GM19351 (cell line): ENCODE results near the gene SAP30BP.

ENCODE experiments used
- ATAC-seq: cut with Tn5 transposase; IDR thresholded peaks from one replicate; pipeline ENCODE4 v1.9.1; 2021; ENCODE audit warnings: mild to moderate bottlenecking, moderate library complexity; ENCODE audit not compliant: unreplicated experiment

The SAP30BP gene

GRCh38 chr17:75706042-75706728 is 39.0 kb downstream of the SAP30BP start:
- no peak for ATAC-seq

DNA sequence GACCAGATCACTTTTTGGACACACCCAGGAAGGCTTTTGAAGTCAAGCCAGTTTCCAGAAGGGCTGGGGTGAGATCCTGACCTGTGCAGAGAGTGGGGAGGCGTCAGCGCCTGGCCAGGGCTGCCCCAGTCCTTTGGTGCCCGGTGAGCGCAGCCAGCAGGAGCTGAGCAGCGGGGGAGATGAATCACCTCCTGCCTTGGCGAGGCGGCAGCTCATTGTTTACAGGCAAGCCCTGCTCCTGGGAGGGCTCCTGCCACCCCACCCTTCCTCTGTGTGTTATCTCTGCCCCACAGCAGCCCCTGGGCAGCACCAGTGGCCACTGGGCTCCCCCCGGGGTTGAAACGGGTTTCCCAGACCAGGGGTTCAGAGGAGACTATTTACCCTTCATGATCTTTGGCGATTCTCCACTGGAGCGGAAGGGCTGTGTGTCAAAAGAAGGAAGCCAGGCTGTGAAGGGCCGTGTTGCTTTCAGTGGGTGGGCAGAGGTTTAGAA is 40.0 kb downstream of the SAP30BP start:
- no peak for ATAC-seq

DNA sequence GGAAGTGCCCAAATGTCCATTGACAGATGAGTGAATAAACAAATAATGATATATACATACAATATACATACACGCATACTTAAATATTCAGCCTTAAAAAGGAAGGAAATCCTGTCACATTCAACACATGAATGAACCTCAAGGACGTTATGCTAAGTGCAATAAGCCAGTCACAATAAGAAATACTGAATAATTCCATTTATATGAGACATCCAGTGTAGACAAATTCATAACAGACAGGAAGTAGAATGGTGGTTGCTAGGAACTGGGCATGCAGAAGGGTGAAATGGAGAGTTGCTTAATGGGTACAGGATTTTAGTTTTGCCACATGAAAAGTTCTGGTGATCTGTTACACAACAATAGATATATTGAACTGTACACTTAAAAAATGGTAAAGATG is 45.3 kb downstream of the SAP30BP start:
- ATAC-seq, result no peak

DNA sequence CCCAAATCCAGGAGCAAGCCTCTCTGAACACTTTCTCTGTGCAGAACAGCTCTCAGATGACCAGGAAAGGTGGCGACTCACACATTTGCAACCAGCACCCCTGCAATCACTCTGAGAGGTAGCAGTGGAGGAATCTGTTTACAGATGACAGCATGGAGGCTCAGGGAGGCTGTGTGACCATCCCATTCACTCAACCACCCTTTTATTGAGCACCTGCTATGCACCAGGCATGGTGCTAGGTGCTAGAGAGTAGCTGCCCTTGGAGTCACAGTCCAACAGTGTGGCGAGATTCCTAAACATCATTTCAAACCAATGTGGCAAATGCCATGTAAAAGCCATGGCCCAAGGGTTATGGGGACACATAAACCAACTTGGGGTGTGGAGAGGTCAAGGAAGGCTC is 52.6 kb downstream of the SAP30BP start:
- ATAC-seq, result no peak

- no peak for ATAC-seq
Measured at GRCh38 chr17:75720656-75721462, 53.7 kb downstream of the SAP30BP start, which contains the start of gene ITGB4. TSS of gene ITGB4 (plus strand) at chr17:75721459. CDS start at chr17:75724704, 3,245 bp downstream.

- no peak for ATAC-seq
Measured at GRCh38 chr17:75721463-75722011, 54.4 kb downstream of the SAP30BP start.

- ATAC-seq, result no peak
Measured at GRCh38 chr17:75722076-75722475, 54.9 kb downstream of the SAP30BP start.

DNA sequence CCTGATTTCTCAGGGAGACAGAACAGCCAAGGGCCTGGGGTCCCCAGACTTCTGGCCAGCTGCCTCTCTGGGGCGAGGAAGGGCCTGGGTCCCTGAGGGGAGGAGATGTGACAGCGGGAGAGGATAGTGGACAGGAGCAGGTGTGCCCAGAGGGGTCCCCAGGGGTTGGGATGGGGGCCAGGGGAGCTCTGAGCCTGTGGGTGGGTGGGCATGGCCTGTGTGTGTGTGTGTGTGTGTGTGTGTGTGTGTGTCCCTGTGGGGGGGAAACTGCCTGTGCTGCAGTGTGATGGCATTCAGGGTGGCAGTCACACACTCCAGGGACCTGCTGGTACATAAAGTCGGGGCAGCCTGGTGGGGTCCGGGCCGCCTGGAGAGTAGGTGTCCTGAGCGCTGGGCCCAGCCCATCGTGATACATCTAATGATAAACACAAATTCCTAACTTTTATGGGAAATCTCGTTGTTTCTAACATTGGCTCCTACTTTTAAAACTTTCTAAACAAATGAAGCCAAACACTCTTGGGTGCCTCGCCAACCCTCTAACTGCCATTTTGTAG is 55.5 kb downstream of the SAP30BP start:
- ATAC-seq, result no peak

GRCh38 chr17:75723171-75723930 is 56.2 kb downstream of the SAP30BP start:
- no peak for ATAC-seq

GRCh38 chr17:75724016-75725003 is 57.2 kb downstream of the SAP30BP start:
- no peak for ATAC-seq

GRCh38 chr17:75725504-75725903 is 58.4 kb downstream of the SAP30BP start:
- no peak for ATAC-seq

GRCh38 chr17:75727391-75727790 is 60.3 kb downstream of the SAP30BP start:
- ATAC-seq, result no peak

DNA sequence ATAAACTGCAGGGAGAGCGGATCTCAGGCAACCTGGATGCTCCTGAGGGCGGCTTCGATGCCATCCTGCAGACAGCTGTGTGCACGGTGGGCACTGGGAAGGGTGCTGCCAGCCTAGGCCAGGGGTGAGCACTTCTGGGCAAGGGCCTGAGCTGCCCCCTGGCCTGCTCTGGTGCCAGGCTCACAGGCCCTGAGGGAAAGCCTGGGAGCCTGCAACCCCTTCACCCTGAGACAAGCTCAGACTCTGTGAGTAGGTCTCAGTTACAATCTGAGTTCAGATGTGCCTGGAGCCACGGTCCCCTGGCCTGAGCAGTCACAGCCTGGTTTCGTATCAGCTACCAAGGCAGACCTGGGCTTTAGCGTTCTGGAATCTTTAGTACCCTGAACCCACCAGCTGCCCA is 62.2 kb downstream of the SAP30BP start:
- ATAC-seq, result no peak

- no peak for ATAC-seq
Measured at GRCh38 chr17:75730065-75730464, 62.9 kb downstream of the SAP30BP start.

DNA sequence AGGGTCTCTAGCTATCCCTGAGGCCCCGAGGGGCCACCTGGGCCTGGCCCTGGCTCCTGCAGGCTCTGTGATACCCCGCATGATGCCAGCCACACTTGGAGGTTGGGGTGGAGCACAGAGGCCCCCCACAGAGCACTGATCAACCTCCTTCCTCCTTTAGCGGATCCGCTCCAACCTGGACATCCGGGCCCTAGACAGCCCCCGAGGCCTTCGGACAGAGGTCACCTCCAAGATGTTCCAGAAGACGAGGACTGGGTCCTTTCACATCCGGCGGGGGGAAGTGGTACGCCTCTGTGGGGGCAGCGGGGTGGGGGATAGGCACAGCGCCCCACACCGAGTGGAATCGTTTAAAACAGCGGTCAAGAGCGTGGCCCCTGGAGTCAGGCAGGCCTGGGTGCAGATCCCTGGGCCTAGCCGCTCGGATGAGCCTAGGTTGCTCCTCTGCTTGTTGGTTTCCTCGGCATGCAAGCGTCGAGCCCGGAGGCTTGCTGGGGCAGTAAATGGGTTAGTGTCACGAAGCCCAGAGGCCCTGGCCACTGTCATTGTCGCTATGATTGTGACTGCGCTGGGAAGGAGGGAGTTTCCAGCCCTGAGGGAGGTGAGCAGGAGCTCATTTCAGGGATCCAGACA is 64.1 kb downstream of the SAP30BP start:
- ATAC-seq, result no peak

DNA sequence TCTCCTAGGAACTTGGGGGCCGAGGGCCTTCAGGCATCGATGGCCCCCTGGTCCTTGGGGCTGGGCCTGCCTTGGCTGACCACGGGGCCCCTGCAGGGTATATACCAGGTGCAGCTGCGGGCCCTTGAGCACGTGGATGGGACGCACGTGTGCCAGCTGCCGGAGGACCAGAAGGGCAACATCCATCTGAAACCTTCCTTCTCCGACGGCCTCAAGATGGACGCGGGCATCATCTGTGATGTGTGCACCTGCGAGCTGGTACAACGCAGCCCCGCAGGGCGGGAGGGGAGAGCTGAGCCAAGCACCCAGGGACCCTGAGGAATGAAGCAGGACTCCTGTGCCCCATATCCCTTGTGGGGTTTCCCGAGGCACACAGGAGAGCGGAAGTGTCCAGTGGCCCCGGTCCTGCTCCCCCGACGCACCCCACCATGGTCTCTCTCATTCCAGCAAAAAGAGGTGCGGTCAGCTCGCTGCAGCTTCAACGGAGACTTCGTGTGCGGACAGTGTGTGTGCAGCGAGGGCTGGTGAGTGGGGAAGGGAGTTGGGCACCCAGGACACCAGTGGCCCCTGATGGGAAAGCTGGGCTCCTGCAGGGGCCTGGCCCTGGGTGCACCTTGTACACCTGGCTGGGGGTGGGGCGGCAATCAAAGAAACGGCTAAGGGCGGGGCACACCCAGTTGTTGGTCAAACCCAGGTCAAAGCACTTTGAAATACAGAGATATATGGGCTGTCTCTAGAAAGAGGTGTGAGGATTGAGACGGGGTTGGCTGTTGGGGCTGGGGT is 64.8 kb downstream of the SAP30BP start:
- no peak for ATAC-seq

GRCh38 chr17:75733471-75733870 is 66.3 kb downstream of the SAP30BP start:
- ATAC-seq, result no peak

- no peak for ATAC-seq
Measured at GRCh38 chr17:75734674-75735294, 67.6 kb downstream of the SAP30BP start.
